ENCODE results near the gene SDK1.

DNA sequence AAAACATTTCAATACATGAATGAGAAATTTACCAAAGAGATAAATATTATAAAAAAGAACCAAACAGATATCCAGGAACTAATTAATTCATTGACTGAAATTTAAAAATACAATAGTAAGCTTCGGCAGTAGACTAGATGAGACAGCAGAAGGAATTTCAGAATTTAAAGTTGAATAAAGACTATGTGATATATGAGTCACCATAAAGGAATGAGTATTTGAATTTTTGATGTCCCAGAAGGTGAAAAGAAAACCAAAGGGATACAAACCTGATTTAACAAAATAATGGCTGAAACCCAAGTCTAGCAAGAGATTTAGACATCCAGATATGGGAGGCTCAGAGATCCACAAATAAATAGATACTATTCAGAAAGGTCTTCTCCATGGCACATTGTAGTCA is 757.1 kb downstream of the SDK1 start:
- TF ChIP-seq, protein P1, sequence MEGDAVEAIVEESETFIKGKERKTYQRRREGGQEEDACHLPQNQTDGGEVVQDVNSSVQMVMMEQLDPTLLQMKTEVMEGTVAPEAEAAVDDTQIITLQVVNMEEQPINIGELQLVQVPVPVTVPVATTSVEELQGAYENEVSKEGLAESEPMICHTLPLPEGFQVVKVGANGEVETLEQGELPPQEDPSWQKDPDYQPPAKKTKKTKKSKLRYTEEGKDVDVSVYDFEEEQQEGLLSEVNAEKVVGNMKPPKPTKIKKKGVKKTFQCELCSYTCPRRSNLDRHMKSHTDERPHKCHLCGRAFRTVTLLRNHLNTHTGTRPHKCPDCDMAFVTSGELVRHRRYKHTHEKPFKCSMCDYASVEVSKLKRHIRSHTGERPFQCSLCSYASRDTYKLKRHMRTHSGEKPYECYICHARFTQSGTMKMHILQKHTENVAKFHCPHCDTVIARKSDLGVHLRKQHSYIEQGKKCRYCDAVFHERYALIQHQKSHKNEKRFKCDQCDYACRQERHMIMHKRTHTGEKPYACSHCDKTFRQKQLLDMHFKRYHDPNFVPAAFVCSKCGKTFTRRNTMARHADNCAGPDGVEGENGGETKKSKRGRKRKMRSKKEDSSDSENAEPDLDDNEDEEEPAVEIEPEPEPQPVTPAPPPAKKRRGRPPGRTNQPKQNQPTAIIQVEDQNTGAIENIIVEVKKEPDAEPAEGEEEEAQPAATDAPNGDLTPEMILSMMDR (IDR thresholded peaks at IDR 0.05): no peak
- no peak for TF ChIP-seq JUN (CRISPR knock-in tag; IDR thresholded peaks at IDR 0.05)
- no peak for TF ChIP-seq FOXJ3 (CRISPR knock-in tag; IDR thresholded peaks at IDR 0.05; ENCODE audit: borderline replicate concordance)
- no peak for TF ChIP-seq ZNF396 (CRISPR knock-in tag; IDR thresholded peaks at IDR 0.05; ENCODE audit: borderline replicate concordance)
- TF ChIP-seq SP1 (CRISPR knock-in tag; conservative IDR thresholded peaks at IDR 0.05): no peak
- TF ChIP-seq CREB1 (CRISPR knock-in tag; IDR thresholded peaks at IDR 0.05): no peak
- TF ChIP-seq, protein P2, sequence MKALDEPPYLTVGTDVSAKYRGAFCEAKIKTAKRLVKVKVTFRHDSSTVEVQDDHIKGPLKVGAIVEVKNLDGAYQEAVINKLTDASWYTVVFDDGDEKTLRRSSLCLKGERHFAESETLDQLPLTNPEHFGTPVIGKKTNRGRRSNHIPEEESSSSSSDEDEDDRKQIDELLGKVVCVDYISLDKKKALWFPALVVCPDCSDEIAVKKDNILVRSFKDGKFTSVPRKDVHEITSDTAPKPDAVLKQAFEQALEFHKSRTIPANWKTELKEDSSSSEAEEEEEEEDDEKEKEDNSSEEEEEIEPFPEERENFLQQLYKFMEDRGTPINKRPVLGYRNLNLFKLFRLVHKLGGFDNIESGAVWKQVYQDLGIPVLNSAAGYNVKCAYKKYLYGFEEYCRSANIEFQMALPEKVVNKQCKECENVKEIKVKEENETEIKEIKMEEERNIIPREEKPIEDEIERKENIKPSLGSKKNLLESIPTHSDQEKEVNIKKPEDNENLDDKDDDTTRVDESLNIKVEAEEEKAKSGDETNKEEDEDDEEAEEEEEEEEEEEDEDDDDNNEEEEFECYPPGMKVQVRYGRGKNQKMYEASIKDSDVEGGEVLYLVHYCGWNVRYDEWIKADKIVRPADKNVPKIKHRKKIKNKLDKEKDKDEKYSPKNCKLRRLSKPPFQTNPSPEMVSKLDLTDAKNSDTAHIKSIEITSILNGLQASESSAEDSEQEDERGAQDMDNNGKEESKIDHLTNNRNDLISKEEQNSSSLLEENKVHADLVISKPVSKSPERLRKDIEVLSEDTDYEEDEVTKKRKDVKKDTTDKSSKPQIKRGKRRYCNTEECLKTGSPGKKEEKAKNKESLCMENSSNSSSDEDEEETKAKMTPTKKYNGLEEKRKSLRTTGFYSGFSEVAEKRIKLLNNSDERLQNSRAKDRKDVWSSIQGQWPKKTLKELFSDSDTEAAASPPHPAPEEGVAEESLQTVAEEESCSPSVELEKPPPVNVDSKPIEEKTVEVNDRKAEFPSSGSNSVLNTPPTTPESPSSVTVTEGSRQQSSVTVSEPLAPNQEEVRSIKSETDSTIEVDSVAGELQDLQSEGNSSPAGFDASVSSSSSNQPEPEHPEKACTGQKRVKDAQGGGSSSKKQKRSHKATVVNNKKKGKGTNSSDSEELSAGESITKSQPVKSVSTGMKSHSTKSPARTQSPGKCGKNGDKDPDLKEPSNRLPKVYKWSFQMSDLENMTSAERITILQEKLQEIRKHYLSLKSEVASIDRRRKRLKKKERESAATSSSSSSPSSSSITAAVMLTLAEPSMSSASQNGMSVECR (CRISPR knock-in tag; IDR thresholded peaks at IDR 0.05; ENCODE audit: borderline replicate concordance): no peak

All from WTC11 (cell line).